ENCODE results near the gene TTF2. TPM values are rescaled to one million over a fixed set of nuclear protein-coding genes. Genes with fewer than 3 reads are reported as not detected.

Gene TTF2
- total and polyA plus RNA-seq, 2 of the 8 experiments (the other 6 are each of a cell fraction or from before 2014, with no cell fraction given), result 16.9 to 89.6 TPM

GRCh38 chr1:117013309-117013858 is 46.7 kb upstream of the TTF2 start:
- POLR2A ChIA-PET (ENCODE audit: partially characterized antibody), result interaction anchor here (0.9 kb wide), 1 partner anchor 47 kb away, joined by 3 read pairs; the partner anchor contains the start of gene TTF2
- H3K23me2 ChIP-seq (ENCODE audit: low read depth, low read length), result no peaks in the 10 kb centered on the region
- no peak overlapping the region for H4K8ac ChIP-seq (ENCODE audit: extremely low read depth, insufficient read depth, low read length)
- CTCF ChIA-PET (ENCODE audit: partially characterized antibody), result interaction anchor here (0.6 to 0.9 kb wide), 3 partner anchors 28 to 288 kb away, joined by 3 to 5 read pairs (median 3); no protein-coding TSS in a partner anchor
- DNase-seq (ENCODE audit: low read depth in 1 of 2, low spot score in 2 of 2), result no peak
- no peak overlapping the region for H3K56ac ChIP-seq (replicated peaks; ENCODE audit: insufficient read length, low read depth, low read length)
- H4K20me1 ChIP-seq (replicated peaks in 1 of 2; ENCODE audit: control insufficient read depth in 1 of 2, insufficient read depth in 2 of 2, low read length in 2 of 2), result no peaks in the 10 kb centered on the region
- H2AFZ ChIP-seq (ENCODE audit: low read length), result no peak overlapping the region
- H2BK15ac ChIP-seq (ENCODE audit: low read length), result no peak overlapping the region
- no peak overlapping the region for H2BK5ac ChIP-seq (ENCODE audit: low read depth, low read length)
- no peak overlapping the region for H3K4me2 ChIP-seq (ENCODE audit: insufficient read depth in 1 of 2, low read depth in 2 of 2, low read length in 2 of 2)
- H3K79me1 ChIP-seq (ENCODE audit: low read depth, low read length), result no peaks in the 10 kb centered on the region
- H3K23ac ChIP-seq (ENCODE audit: insufficient read length), result no peak overlapping the region
- no peak overlapping the region for H3K14ac ChIP-seq (ENCODE audit: insufficient read length)
- H3K36me3 ChIP-seq (ENCODE audit: control insufficient read depth in 2 of 4, insufficient read depth in 4 of 4, low read length in 3 of 4), result no peaks in the 10 kb centered on the region
- H3K4me3 ChIP-seq (ENCODE audit: extremely low read depth in 1 of 4, insufficient read depth in 2 of 4, low read depth in 3 of 4, low read length in 4 of 4), result no peak overlapping the region
- H2BK12ac ChIP-seq (ENCODE audit: low read depth, low read length), result no peak overlapping the region
- no peak overlapping the region for H2BK20ac ChIP-seq (ENCODE audit: low read length)
- no peak overlapping the region for H2AK5ac ChIP-seq (ENCODE audit: low read depth, low read length)
- H3K79me2 ChIP-seq (ENCODE audit: control insufficient read depth in 1 of 2, insufficient read depth in 2 of 2, low read length in 2 of 2), result no peaks in the 10 kb centered on the region
- FAIRE-seq, result no peak
- peaks cover 0 to 4% (median 1%) of the 10 kb centered on the region in 4 experiments; a peak in 2 of 7 replicates for H3K4me1 ChIP-seq (replicated peaks in 1 of 4; ENCODE audit: control insufficient read depth in 3 of 4, insufficient read depth in 4 of 4, low read length in 3 of 4)
- H3K27ac ChIP-seq (ENCODE audit: low read depth, low read length), result no peak overlapping the region
- no peak overlapping the region for H4K91ac ChIP-seq (replicated peaks; ENCODE audit: insufficient read length, low read length)
- H3K9ac ChIP-seq (replicated peaks in 1 of 4; ENCODE audit: extremely low read depth in 1 of 4, low read depth in 3 of 4, low read length in 3 of 4), result peak overlapping the region in 1 of 4 experiments; percentile 5; a peak in 1 of 7 replicates
- H4K5ac ChIP-seq (ENCODE audit: insufficient read length, low read depth, low read length), result no peak overlapping the region
- H3K18ac ChIP-seq (ENCODE audit: extremely low read depth, low read length), result no peak overlapping the region
- WGBS, 2 experiments (ENCODE audit: extremely low coverage in 1 of 2, insufficient coverage in 1 of 2, insufficient read length in 1 of 2, insufficient replicate concordance in 2 of 2, low coverage in 1 of 2, low lambda C conversion rate in 2 of 2, missing lambda C conversion rate in 1 of 2), result 87% methylated on average over 5 of the region's 5 CpGs; no CpG with 5 or more reads in 1 of the 2 experiments
- no peak overlapping the region for H2BK120ac ChIP-seq (replicated peaks; ENCODE audit: low read depth, low read length)
- no peaks in the 10 kb centered on the region for H3K27me3 ChIP-seq (replicated peaks in 1 of 4; ENCODE audit: control insufficient read depth in 3 of 4, extremely low read depth in 1 of 4, insufficient read depth in 3 of 4, low read length in 3 of 4)
- no peaks in the 10 kb centered on the region for H3K9me3 ChIP-seq (ENCODE audit: insufficient read depth in 2 of 2, low read depth in 1 of 2, low read length in 1 of 2)
- H3K4ac ChIP-seq (replicated peaks; ENCODE audit: insufficient read length, low read depth, low read length), result no peak overlapping the region
- TF ChIP-seq CBX5 (IDR thresholded peaks at IDR 0.05; ENCODE audit: low read depth, low read length) (no peak), SIN3A (conservative IDR thresholded peaks at IDR 0.05 in 1 of 2, IDR thresholded peaks at IDR 0.05 in 1 of 2; ENCODE audit: low read depth in 1 of 2, low read length in 2 of 2) (no peak), TEAD4 (IDR thresholded peaks at IDR 0.05; ENCODE audit: low read depth, low read length) (no peak), RXRA (IDR thresholded peaks at IDR 0.05; ENCODE audit: insufficient read depth, low read depth, low read length) (no peak), ZNF274 (IDR thresholded peaks at IDR 0.05; ENCODE audit: borderline replicate concordance, extremely low read depth, low read length) (no peak), GABPA (IDR thresholded peaks at IDR 0.05; ENCODE audit: borderline replicate concordance, insufficient read depth, low read length) (no peak), RAD21 (IDR thresholded peaks at IDR 0.05 in 1 of 2, conservative IDR thresholded peaks at IDR 0.05 in 1 of 2; ENCODE audit: low read depth in 2 of 2, low read length in 2 of 2) (no peak), CHD2 (IDR thresholded peaks at IDR 0.05; ENCODE audit: low read length) (no peak), HDAC6 (IDR thresholded peaks at IDR 0.05; ENCODE audit: low read depth, low read length) (no peak), ASH2L (IDR thresholded peaks at IDR 0.05; ENCODE audit: low read length) (no peak), RBBP5 (IDR thresholded peaks at IDR 0.05; ENCODE audit: borderline replicate concordance, low read depth, low read length) (no peak), HDAC2 (IDR thresholded peaks at IDR 0.05; ENCODE audit: borderline replicate concordance in 1 of 2, low read depth in 2 of 2, low read length in 2 of 2) (no peak), EGR1 (IDR thresholded peaks at IDR 0.05; ENCODE audit: borderline replicate concordance, low read depth, low read length) (no peak)
